GM18507 (cell line): ENCODE results near the gene LIMS2.

Experiments
- DNase-seq: peaks from one replicate; pipeline ENCODE4 v3.0.0; 2011; ENCODE audit warnings: low read depth; ENCODE audit not compliant: insufficient read length; ENCODE audit errors: extremely low spot score
- FAIRE-seq: peaks from 2 replicates; lab custom pipeline; 2011; peaks lifted over from hg19 to GRCh38; lab: Jason Lieb, UNC

The LIMS2 gene

GRCh38 chr2:127701651-127702394 lies 26.5 kb upstream of the LIMS2 start:
- peak; percentile 69 for FAIRE-seq
- DNase-seq, result peak; percentile 52

GRCh38 chr2:127701193-127701650 lies 25.9 kb upstream of the LIMS2 start, which contains the start of gene SFT2D3:
SFT2D3 (plus strand) TSS chr2:127701497; CDS start chr2:127701529, 32 bp downstream.
- peak; percentile 84 for DNase-seq
- FAIRE-seq, result no peak

- peak; percentile 99 for FAIRE-seq
- peak; percentile 86 for DNase-seq
Measured at GRCh38 chr2:127700527-127701192, 25.3 kb upstream of the LIMS2 start.

- FAIRE-seq, result no peak
- no peak for DNase-seq
Measured at GRCh38 chr2:127698553-127699355, 23.4 kb upstream of the LIMS2 start.

GRCh38 chr2:127697482-127698180 lies 22.3 kb upstream of the LIMS2 start:
- no peak for FAIRE-seq
- no peak for DNase-seq

- FAIRE-seq (no peak), DNase-seq (no peak)
Measured at GRCh38 chr2:127695491-127696472, 20.5 kb upstream of the LIMS2 start.

GRCh38 chr2:127694986-127695385 lies 19.7 kb upstream of the LIMS2 start:
- FAIRE-seq (no peak), DNase-seq (no peak)

- FAIRE-seq (no peak), DNase-seq (no peak)
Measured at GRCh38 chr2:127690696-127691095, 15.4 kb upstream of the LIMS2 start.

GRCh38 chr2:127688405-127688804 lies 13.1 kb upstream of the LIMS2 start:
- DNase-seq (no peak), FAIRE-seq (no peak)

- FAIRE-seq (no peak), DNase-seq (no peak)
Measured at GRCh38 chr2:127685410-127686080, 10.2 kb upstream of the LIMS2 start.

- no peak for DNase-seq
- FAIRE-seq, result no peak
Measured at GRCh38 chr2:127683757-127684156, 8.4 kb upstream of the LIMS2 start.

GRCh38 chr2:127683056-127683455 lies 7.7 kb upstream of the LIMS2 start:
- FAIRE-seq (no peak), DNase-seq (no peak)

GRCh38 chr2:127681976-127682857 lies 6.9 kb upstream of the LIMS2 start:
- FAIRE-seq, result no peak
- DNase-seq, result no peak

GRCh38 chr2:127681288-127681804 lies 6.0 kb upstream of the LIMS2 start:
- no peak for DNase-seq
- no peak for FAIRE-seq

- DNase-seq (no peak), FAIRE-seq (no peak)
Measured at GRCh38 chr2:127680706-127681287, 5.5 kb upstream of the LIMS2 start.

GRCh38 chr2:127679680-127680361 lies 4.5 kb upstream of the LIMS2 start:
- DNase-seq (no peak), FAIRE-seq (no peak)
